Ecto neural progenitor cell (in vitro differentiated cells): ENCODE results near the gene OTOP3.
A peak's percentile ranks its signal among the peaks of the same experiment; 100 is the strongest.
"Not testable (repeated sequence)": the region's sequence is repeated elsewhere in the genome, so short reads cannot be mapped to it uniquely, and the experiment has no call there.

Experiments used
- DNase-seq: peaks from one replicate; pipeline ENCODE4 v3.0.0-alpha.2; 2018; ENCODE audit warnings: low spot score

Gene OTOP3

GRCh38 chr17:74935585-74936469 lies at the start of gene OTOP3:
Gene OTOP3, plus strand, starts transcription at chr17:74935898. Its CDS starts 24 bp downstream, at chr17:74935922.
- no peak for DNase-seq

- peak; percentile 55 for DNase-seq
Observed at GRCh38 chr17:74888469-74888868, 47.2 kb upstream of the OTOP3 start.

- DNase-seq: no peak
Observed at GRCh38 chr17:74890554-74890953, 45.1 kb upstream of the OTOP3 start.

GRCh38 chr17:74892013-74892841 lies 43.5 kb upstream of the OTOP3 start:
- no peak for DNase-seq

- no peak for DNase-seq
Observed at GRCh38 chr17:74892974-74893911, 42.5 kb upstream of the OTOP3 start, which contains the start of gene FADS6. Gene FADS6, minus strand, starts transcription at chr17:74893633. Its CDS starts 38 bp downstream, at chr17:74893595.

- no peak for DNase-seq
Observed at GRCh38 chr17:74893936-74894671, 41.6 kb upstream of the OTOP3 start.

- DNase-seq: no peak
Observed at GRCh38 chr17:74898376-74898946, 37.2 kb upstream of the OTOP3 start.

- DNase-seq: no peak
Observed at GRCh38 chr17:74900208-74900607, 35.5 kb upstream of the OTOP3 start.

GRCh38 chr17:74901353-74902135 lies 34.2 kb upstream of the OTOP3 start:
- peak; percentile 45 for DNase-seq

- DNase-seq: no peak
Observed at GRCh38 chr17:74903034-74903433, 32.7 kb upstream of the OTOP3 start.

GRCh38 chr17:74903671-74904070 lies 32.0 kb upstream of the OTOP3 start:
- no peak for DNase-seq

- DNase-seq: no peak
Observed at GRCh38 chr17:74904687-74905409, 30.9 kb upstream of the OTOP3 start.

- not testable (repeated sequence) for DNase-seq
Observed at GRCh38 chr17:74906214-74906793, 29.4 kb upstream of the OTOP3 start.

GRCh38 chr17:74907012-74907411 lies 28.7 kb upstream of the OTOP3 start:
- DNase-seq: no peak

- DNase-seq: not testable (repeated sequence)
Observed at GRCh38 chr17:74909097-74909496, 26.6 kb upstream of the OTOP3 start.

GRCh38 chr17:74911423-74911822 lies 24.3 kb upstream of the OTOP3 start:
- not testable (repeated sequence) for DNase-seq

GRCh38 chr17:74916136-74916850 lies 19.4 kb upstream of the OTOP3 start:
- no peak for DNase-seq

GRCh38 chr17:74916851-74917199 lies 18.9 kb upstream of the OTOP3 start:
- DNase-seq: no peak
